Stomach (tissue), 4 donors: ENCODE data around the gene ABCA10.

Experiments used
- CTCF ChIP-seq, 7 experiments: fragments of 450-650 bp in 4 of 7; fragments of 200-600 bp in 3 of 7; sonication (generic) in 3 of 7; IDR thresholded peaks; one replicate each; pipeline ENCODE4 v1.5.1; 2016 to 2019; ENCODE audit warnings: antibody characterized with exemption in 7 of 7, control low read depth in 2 of 7, mild to moderate bottlenecking in 1 of 7
- EP300 ChIP-seq: sonication (generic); formaldehyde crosslinking; IDR thresholded peaks from one replicate; pipeline ENCODE4 v1.6.1; 2017; ENCODE audit warnings: antibody characterized with exemption
- POLR2A ChIP-seq, 4 donors: fragments of 450-650 bp; IDR thresholded peaks; one replicate each; pipeline ENCODE4 v1.6.1; 2016; ENCODE audit warnings: antibody characterized with exemption in 4 of 4, control low read depth in 2 of 4, mild to moderate bottlenecking in 1 of 4, moderate library complexity in 1 of 4
- POLR2AphosphoS5 ChIP-seq, 3 donors: sonication (generic); formaldehyde crosslinking; IDR thresholded peaks; one replicate each; pipeline ENCODE4 v1.6.1; 2016; ENCODE audit warnings: antibody characterized with exemption in 3 of 3

- TF ChIP-seq CTCF (IDR thresholded peaks at IDR 0.05) (no peak), EP300 (no peak), POLR2AphosphoS5 (IDR thresholded peaks at IDR 0.05) (no peak), POLR2A (IDR thresholded peaks at IDR 0.05) (no peak)
Measured at GRCh38 chr17:69188796-69189195, 39.8 kb downstream of the ABCA10 start.
